HFFc6 (cell line): ENCODE data around the gene PLCXD3. TPM values are rescaled to one million over a fixed set of nuclear protein-coding genes. Genes with fewer than 3 reads are reported as not detected.

ENCODE experiments used
- DNase-seq: peaks from one replicate; pipeline ENCODE4 v3.0.0-alpha.2; 2018
- H3K27ac Mint-ChIP-seq: 2 replicates; pipeline ENCODE4 v1.8.0; 2020; ENCODE audit warnings: mild to moderate bottlenecking, mixed read lengths
- H3K27me3 Mint-ChIP-seq: 2 replicates; pipeline ENCODE4 v1.8.0; 2021; ENCODE audit warnings: mild to moderate bottlenecking, moderate library complexity, mixed read lengths; ENCODE audit not compliant: insufficient read depth
- H3K36me3 Mint-ChIP-seq: 2 replicates; pipeline ENCODE4 v1.8.0; 2021; ENCODE audit warnings: low read depth, mixed read lengths
- H3K4me1 Mint-ChIP-seq: 2 replicates; pipeline ENCODE4 v1.8.0; 2020; ENCODE audit warnings: low read depth, mixed read lengths
- H3K4me3 Mint-ChIP-seq: 2 replicates; pipeline ENCODE4 v1.8.0; 2020; ENCODE audit warnings: mild to moderate bottlenecking, moderate library complexity, mixed read lengths
- H3K9me3 Mint-ChIP-seq: 2 replicates; pipeline ENCODE4 v1.8.0; 2020; ENCODE audit warnings: mild to moderate bottlenecking, mixed read lengths
- total RNA-seq, 6 experiments: library from RNA; stranded (reverse); fragmentation: NEBNext Ultra II Directional; extraction: Animal tissue kit (Norgen Biotek cat#: 25700); gene quantifications; 2 replicates in 1 of 6; 3 replicates in 5 of 6; pipeline ENCODE4 v1.2.3, GENCODE V29; 2021
- TF ChIP-seq, protein P1 (sequence below): fragments of 200-600 bp; sonication (generic); IDR thresholded peaks from 2 replicates; pipeline ENCODE4 v1.5.0; 2021; ENCODE audit warnings: antibody characterized with exemption, mild to moderate bottlenecking

PLCXD3 gene
- total RNA-seq, 6 experiments from 2014 or later = 0.03 to 0.05 TPM; not detected in 4

DNA sequence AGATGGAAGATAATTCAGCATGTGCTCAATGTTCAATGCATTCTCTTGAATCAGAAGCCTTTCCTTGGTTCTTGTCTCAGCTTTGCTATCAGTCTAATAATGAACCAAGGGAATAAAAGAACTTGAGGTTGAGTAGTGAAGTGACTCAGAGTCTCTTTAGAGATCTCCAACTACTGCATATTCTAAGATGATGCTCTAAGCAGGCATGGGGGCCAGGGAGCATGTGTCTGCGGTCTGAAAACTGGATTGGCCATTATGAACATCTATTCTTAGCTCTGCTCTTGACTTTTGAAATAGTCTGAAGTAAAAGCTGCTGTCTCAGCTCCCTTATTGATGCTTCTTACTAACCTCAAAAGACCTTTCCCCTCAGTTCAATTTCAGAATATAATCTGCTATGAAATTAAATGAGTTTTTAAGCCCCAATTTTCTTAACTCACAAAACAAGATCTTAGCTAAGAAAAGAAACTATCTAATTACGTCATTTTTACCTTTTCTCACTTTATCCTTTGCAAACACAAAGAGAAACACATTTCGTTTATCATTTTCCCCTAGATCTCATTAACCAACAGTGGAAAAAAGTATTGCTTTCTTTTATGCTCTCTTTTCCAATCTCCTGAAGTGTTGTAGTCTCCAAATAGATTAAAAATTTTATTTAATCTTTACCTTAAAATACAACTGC is 44.8 kb downstream of the PLCXD3 start:
- H3K36me3 Mint-ChIP-seq = no peaks in the 10 kb centered on the region
- no peak overlapping the region for H3K4me3 Mint-ChIP-seq
- no peak overlapping the region for H3K27ac Mint-ChIP-seq
- TF ChIP-seq, protein P1, sequence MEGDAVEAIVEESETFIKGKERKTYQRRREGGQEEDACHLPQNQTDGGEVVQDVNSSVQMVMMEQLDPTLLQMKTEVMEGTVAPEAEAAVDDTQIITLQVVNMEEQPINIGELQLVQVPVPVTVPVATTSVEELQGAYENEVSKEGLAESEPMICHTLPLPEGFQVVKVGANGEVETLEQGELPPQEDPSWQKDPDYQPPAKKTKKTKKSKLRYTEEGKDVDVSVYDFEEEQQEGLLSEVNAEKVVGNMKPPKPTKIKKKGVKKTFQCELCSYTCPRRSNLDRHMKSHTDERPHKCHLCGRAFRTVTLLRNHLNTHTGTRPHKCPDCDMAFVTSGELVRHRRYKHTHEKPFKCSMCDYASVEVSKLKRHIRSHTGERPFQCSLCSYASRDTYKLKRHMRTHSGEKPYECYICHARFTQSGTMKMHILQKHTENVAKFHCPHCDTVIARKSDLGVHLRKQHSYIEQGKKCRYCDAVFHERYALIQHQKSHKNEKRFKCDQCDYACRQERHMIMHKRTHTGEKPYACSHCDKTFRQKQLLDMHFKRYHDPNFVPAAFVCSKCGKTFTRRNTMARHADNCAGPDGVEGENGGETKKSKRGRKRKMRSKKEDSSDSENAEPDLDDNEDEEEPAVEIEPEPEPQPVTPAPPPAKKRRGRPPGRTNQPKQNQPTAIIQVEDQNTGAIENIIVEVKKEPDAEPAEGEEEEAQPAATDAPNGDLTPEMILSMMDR = no peak
- no peaks in the 10 kb centered on the region for H3K9me3 Mint-ChIP-seq
- H3K4me1 Mint-ChIP-seq = no peaks in the 10 kb centered on the region
- H3K27me3 Mint-ChIP-seq = peaks cover 4% of the 10 kb centered on the region; the same call in 1 of the 2 replicates
- DNase-seq = peak; percentile 3

DNA sequence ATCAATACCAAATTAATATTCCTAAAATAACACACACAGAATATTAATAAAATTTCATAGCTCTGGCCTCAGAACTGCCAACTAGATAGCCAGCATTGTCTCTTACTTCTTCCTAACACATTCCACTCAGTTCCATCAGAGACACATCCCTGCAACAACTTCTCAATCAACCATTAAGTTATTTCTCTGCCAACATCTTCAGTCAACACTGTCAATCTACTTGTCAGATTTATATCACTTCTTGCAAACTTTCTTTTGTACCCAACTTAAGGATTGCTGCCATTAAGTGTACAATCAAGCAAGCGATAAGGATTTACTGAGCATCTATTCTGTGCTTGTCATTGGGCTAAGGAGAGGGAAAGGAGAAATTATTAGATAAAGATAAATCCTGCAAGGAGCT is 50.8 kb downstream of the PLCXD3 start:
- H3K36me3 Mint-ChIP-seq = no peaks in the 10 kb centered on the region
- H3K9me3 Mint-ChIP-seq = no peaks in the 10 kb centered on the region
- TF ChIP-seq, protein P1 = no peak
- H3K27ac Mint-ChIP-seq = no peak overlapping the region
- peaks cover 8% of the 10 kb centered on the region; the same call in 1 of the 2 replicates for H3K27me3 Mint-ChIP-seq
- DNase-seq = no peak
- H3K4me3 Mint-ChIP-seq = no peak overlapping the region
- no peaks in the 10 kb centered on the region for H3K4me1 Mint-ChIP-seq

GRCh38 chr5:41457094-41457493 is 53.3 kb downstream of the PLCXD3 start:
- Mint-ChIP-seq H3K4me3 (no peak overlapping the region), H3K4me1 (no peaks in the 10 kb centered on the region), H3K9me3 (no peaks in the 10 kb centered on the region), H3K27me3 (peaks cover 7% of the 10 kb centered on the region; the same call in 1 of the 2 replicates), H3K36me3 (no peaks in the 10 kb centered on the region), H3K27ac (no peak overlapping the region)
- no peak for DNase-seq
- TF ChIP-seq, protein P1 = no peak

DNA sequence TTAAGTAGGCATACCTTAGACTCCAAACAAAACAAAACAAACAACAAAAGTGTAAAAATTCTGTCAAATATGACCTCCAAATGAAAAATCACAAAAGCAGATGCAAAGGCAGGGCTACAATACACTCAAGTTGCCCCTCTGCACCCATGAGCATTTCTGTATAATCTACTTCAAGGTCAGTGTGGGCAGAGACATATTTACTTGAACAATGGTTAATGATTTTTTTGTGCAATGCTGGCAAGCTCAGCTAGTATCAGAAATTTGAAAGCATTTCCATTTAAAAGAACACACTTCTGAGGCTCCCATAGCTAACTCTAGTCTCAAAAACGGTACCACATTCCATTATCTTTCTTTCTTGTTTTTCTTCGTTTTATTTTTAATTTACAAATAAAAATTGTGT is 57.9 kb downstream of the PLCXD3 start:
- TF ChIP-seq, protein P1 = no peak
- Mint-ChIP-seq H3K4me3 (no peak overlapping the region), H3K4me1 (no peaks in the 10 kb centered on the region), H3K36me3 (no peaks in the 10 kb centered on the region), H3K27me3 (peaks cover 3% of the 10 kb centered on the region; the same call in 1 of the 2 replicates), H3K27ac (no peak overlapping the region), H3K9me3 (no peaks in the 10 kb centered on the region)
- no peak for DNase-seq

DNA sequence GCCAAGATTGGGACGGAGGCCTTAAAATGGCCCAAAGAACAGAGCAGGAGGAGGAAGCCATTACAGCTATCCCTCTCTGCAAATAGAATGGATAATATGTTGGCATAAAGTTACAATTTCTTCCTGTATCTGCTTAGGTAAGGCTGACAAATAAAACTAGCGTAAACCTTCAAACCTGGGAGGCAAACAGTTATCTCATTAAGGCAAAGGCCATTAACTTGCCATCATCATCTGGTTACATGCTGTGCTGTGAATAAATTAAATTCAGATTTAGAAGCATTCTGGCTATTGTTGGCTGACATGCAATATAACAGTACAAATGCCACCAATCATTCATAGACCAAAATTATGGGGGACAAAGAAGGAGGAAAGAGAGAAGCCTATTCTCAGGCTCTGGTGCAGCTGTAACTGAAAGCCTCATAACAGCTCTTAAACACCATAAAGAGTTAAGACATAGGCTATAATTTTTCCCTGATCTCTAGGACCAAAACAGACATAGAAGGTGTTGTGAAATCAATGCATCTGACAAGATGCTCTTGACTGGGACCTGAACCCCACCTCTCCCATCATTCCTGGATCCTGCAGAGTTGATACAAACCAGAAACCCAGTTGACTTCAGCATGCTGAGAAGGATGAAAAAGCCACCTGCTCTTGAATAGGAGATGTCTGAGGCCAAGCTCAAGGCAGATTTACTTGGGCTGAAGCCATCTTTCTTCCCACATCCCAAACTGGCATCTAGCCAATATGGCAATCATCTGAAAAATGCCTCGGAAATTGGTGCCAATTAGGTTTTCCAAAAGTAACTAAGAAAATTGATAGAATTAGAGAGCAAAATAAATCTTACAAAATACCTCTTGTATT is 62.5 kb downstream of the PLCXD3 start:
- Mint-ChIP-seq H3K27ac (no peak overlapping the region), H3K36me3 (no peaks in the 10 kb centered on the region), H3K4me1 (peaks cover 17% of the 10 kb centered on the region), H3K4me3 (no peak overlapping the region), H3K9me3 (no peaks in the 10 kb centered on the region), H3K27me3 (no peaks in the 10 kb centered on the region)
- TF ChIP-seq, protein P1 = no peak
- no peak for DNase-seq
